T1000 (cell line): ENCODE results near the gene KCNMA1.

Source experiments
- DNase-seq: peaks from one replicate; lab custom pipeline; 2025; ENCODE audit warnings: mixed read lengths; lab: John Stamatoyannopoulos, UW

The KCNMA1 gene

DNA sequence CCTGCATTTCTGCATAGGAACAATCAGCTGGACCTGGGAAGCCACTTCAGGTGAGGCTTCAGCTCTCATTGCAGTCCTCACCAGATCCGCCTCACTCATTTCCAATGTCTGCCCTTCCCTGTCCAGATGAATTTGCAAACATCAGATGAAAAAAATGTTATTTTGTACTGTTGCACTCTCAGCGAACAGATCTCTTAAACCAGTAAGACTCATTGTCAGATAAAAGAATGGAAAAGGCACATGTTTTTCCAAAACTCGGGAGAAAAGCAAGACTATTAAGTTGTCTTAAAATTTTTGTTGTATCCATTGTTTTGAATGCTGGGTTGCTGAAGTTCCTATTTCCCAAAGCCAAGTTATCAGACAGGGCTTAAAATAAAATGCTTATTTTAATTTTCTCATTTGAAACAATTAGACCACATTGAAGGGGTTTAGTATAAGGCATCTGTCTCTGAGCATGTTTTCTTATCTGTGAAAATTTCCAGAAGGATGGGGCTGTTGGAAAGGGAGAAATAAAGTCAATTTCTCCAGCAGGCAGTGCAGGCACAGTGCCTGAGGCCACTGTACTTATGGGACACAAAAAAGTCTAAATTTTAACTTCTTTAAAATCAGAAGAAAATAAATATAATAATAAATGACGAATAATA lies 396.8 kb downstream of the KCNMA1 start:
- no peak for DNase-seq

DNA sequence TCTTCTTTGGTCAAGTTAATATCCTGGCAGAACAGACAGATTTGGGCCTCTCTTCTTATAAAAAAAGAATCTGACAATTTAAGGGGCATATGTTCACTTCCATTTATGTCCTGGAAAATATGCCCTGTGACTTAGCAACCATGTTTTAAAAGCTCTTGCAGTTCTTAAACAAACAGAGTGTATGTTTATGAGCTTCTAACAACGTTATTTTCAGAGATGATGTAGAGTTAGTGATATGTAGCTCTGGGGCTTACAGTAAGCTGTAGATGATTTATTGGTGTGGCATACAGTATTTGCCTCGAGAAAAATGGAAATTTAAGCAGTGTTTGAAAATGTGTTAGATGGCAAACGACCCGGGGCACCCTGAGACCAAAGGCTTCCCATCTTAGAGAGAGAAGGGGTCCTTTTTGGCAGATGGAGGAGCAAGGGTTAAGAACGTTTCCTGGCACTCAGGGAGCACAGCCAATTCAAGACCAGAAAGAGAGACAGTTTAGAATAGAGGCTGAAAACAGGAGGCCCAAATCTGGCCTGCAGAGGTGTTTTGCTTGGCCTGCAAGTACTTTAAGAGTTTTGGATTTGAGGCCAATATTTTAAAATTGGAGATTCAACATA lies 397.5 kb downstream of the KCNMA1 start:
- no peak for DNase-seq

GRCh38 chr10:77237120-77237519 lies 400.5 kb downstream of the KCNMA1 start:
- no peak for DNase-seq

DNA sequence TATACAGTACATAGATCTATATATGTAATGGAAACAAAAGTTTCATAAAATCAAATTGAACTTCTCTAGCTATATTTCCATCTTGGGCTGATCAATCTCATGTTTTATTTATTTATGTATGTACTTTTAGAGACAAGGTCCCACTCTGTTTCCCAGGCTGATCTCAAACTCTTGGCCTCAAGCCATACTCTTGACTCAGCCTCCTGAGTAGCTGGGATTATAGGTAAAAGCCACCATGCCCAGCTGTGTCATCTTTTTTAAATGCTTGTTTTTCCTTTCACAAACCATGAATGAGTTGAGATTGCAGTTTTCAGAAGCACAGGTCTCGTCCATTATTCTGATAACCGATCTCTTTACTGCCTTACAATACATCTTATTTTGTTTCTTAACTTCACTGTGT lies 400.9 kb downstream of the KCNMA1 start:
- no peak for DNase-seq

- DNase-seq, result no peak
These were observed 401.6 kb downstream of the KCNMA1 start for GRCh38 chr10:77236029-77236428.

- DNase-seq, result no peak
These were observed 403.0 kb downstream of the KCNMA1 start for GRCh38 chr10:77234599-77234998.

GRCh38 chr10:77233466-77233865 lies 404.1 kb downstream of the KCNMA1 start:
- DNase-seq, result no peak

- no peak for DNase-seq
These were observed 405.6 kb downstream of the KCNMA1 start for GRCh38 chr10:77231884-77232610.

DNA sequence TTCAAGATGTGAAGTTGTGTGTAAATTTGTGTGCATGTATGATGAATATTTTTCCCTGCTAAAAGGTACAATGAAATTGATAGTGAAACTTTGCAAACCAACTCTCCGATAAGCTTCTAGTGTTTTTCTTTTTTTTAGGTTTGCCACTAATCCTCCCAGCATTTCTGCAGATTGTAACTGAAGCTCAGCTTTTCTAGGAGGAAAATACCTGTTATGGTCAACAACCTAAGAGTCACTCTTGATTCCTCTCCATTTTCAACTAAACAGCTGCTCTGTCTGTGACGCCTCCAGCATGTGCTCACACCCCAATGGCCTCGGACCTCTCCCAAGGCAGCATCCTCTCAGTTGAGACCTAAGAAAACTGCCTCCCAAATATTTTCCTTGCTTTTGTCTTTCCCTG lies 406.2 kb downstream of the KCNMA1 start:
- no peak for DNase-seq

DNA sequence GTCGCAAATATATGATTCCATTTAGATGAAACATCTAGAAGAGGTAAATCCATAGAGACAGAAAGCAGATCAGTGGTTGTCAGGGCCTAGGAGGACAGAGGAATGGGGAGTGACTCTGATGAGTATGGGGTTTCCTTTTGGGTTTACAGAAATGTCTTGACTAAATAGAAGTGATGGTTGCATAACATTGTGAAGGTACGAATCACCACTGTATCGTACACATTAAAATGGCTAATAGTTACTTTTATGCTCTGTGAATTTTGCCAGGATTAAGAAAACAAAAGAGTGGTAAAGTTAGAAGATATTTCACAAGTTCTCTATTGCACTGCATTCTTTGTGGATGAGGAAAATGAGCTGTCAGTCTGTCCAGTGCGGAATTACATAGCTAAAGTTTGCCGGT lies 407.4 kb downstream of the KCNMA1 start:
- no peak for DNase-seq

- no peak for DNase-seq
These were observed 407.9 kb downstream of the KCNMA1 start for GRCh38 chr10:77229704-77230103.

GRCh38 chr10:77228559-77228958 lies 409.0 kb downstream of the KCNMA1 start:
- no peak for DNase-seq

DNA sequence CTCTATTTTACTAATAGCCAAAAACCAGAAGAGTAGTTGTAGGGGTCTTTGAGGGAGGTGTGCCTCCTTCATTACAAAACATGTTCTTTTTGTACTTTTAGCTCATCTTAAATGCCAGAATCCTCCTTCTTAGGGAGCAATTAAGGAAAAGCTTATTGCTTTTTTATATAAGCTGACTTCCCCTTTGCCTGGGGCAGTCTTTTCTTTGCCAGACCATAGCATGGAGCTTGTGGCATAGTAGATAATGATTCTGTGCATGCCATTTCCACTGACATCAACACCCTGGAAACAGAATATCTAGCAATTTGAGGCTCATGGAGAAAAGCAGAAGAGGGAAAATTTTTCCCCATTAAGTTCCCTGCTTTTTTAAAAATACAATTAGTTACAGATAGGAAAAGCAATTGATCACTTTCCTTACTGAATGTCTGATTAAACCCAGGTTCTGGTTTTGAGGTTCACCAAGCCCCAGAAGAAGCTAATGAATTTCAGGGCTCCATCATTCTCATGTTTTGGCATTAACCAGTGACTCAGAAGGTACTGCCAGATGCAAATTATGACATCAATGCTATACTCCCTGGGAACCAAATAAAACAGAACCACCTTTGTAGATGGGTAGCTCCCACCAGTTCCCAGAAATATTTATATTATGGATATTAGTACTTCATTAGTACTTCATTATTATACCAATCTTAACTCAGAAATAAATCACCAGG lies 410.6 kb downstream of the KCNMA1 start:
- DNase-seq, result no peak

- DNase-seq, result no peak
These were observed 411.2 kb downstream of the KCNMA1 start for GRCh38 chr10:77226452-77226851.

- DNase-seq, result no peak
These were observed 411.6 kb downstream of the KCNMA1 start for GRCh38 chr10:77226020-77226419.

- DNase-seq, result no peak
These were observed 413.8 kb downstream of the KCNMA1 start for GRCh38 chr10:77223526-77224460.

DNA sequence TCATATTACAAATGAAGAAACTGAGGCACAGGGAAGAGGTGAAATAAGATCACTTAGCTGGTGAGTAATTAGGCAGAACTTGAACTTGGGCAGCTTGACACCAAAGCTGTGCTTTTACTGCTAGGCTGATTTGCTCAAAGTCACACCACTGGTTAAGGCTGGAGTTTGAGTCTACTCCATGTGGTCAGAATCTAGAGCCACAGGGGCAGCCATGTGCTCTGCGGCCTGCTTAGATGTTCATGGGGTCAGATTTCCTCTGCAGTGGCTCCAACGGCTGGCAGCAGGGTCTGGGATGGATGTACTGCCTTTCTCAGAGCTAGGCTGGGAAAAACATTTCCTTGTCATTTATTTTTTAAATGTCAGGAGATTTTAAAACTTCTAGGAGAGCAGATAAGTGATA lies 417.5 kb downstream of the KCNMA1 start:
- no peak for DNase-seq

DNA sequence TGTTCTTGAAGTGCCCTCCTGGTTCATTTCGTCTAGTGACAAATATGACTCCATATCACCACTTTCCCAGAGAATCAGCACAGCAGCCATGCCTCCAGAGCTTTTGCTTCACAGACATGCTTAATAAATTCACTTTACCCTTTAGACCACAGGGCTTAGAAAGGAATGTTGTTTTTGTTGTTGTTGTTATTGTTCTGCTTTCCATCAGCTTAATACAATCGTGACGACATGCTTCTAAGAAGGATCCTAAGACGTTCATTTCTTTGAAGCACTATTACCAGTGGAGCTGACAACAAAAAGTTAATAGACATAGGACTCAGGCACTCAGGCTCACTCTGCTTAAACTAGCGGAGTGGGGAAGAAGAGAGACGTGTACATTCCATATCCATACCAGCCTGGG lies 418.6 kb downstream of the KCNMA1 start:
- DNase-seq, result no peak

GRCh38 chr10:77214799-77215198 lies 422.8 kb downstream of the KCNMA1 start:
- DNase-seq, result no peak

GRCh38 chr10:77212632-77213031 lies 425.0 kb downstream of the KCNMA1 start:
- DNase-seq, result no peak

DNA sequence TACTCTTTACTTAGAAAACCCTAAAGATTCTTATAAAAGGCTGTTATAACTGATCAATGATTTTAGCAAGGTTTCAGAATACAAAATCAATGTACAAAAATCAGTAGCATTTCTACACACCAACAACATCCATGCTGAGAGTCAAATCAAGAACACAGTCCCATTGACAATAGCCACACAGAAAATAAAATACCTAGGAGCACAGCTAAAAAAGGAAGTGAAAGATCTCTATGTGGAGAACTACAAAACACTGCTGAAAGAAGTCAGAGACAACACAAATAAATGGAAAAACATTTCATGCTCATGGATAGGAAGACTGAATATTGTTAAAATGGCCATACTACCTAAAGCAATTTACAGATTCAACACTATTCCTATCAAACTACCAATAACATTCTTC lies 427.0 kb downstream of the KCNMA1 start:
- DNase-seq, result no peak
